ENCODE measurements around the gene ADAMTS1.

- TF ChIP-seq TAF1 (IDR thresholded peaks at IDR 0.05; ENCODE audit: borderline replicate concordance, low read depth, low read length) (no peak), POLR2AphosphoS5 (IDR thresholded peaks at IDR 0.05; ENCODE audit: low read depth, low read length) (no peak), POLR2A (IDR thresholded peaks at IDR 0.05; ENCODE audit: low read depth, low read length) (no peak)
Observed at GRCh38 chr21:26801498-26801897, 43.7 kb downstream of the ADAMTS1 start.

Measured in GM12892 (cell line).